Neural cell (in vitro differentiated cells): Measurements from ENCODE around the gene DNAH7. TPM values are rescaled to one million over a fixed set of nuclear protein-coding genes. Genes with fewer than 3 reads are reported as not detected.

ENCODE experiments used
- H2AFZ ChIP-seq: fragments of 200-600, 300-800 bp; sonication (generic), shearing (Covaris generic); 2 replicates; pipeline ENCODE4 v1.6.0; 2014; ENCODE audit warnings: low read depth, mild to moderate bottlenecking, antibody characterized with exemption, low read length, moderate library complexity
- H3F3A ChIP-seq: fragments of 200-600 bp; shearing (Covaris generic); 2 replicates; pipeline ENCODE4 v1.6.1; 2016; ENCODE audit warnings: mild to moderate bottlenecking, moderate library complexity, mixed read lengths, antibody characterized with exemption, low read length; ENCODE audit not compliant: insufficient read depth, poor library complexity, severe bottlenecking
- H3K27ac ChIP-seq: fragments of 200-600, 300-800 bp; sonication (generic), shearing (Covaris generic); 2 replicates; pipeline ENCODE4 v1.5.1; 2014; ENCODE audit warnings: mild to moderate bottlenecking, low read length, moderate library complexity
- H3K27me3 ChIP-seq: fragments of 300-800, 200-600 bp; sonication (generic), shearing (Covaris generic); 2 replicates; pipeline ENCODE4 v1.6.0; 2014; ENCODE audit warnings: mild to moderate bottlenecking, low read depth, low read length, moderate library complexity; ENCODE audit not compliant: insufficient read depth
- H3K36me3 ChIP-seq: fragments of 300-800, 200-600 bp; sonication (generic), shearing (Covaris generic); 2 replicates; pipeline ENCODE4 v1.5.1; 2014; ENCODE audit warnings: mild to moderate bottlenecking, antibody characterized with exemption, low read length, moderate library complexity; ENCODE audit not compliant: insufficient read depth
- H3K4me2 ChIP-seq: fragments of 300-800, 200-600 bp; sonication (generic), shearing (Covaris generic); 2 replicates; pipeline ENCODE4 v1.6.0; 2014; ENCODE audit warnings: mild to moderate bottlenecking, low read length
- H3K4me3 ChIP-seq: fragments of 300-800, 200-600 bp; sonication (generic), shearing (Covaris generic); 2 replicates; pipeline ENCODE4 v1.5.1; 2014; ENCODE audit warnings: mild to moderate bottlenecking, low read length, moderate library complexity
- H3K79me2 ChIP-seq: fragments of 200-600 bp; shearing (Covaris generic); replicated peaks from 2 replicates; pipeline ENCODE4 v1.6.0; 2014; ENCODE audit warnings: mild to moderate bottlenecking, low read length, moderate library complexity; ENCODE audit not compliant: insufficient read depth
- H3K9ac ChIP-seq: fragments of 300-800, 200-600 bp; sonication (generic), shearing (Covaris generic); 2 replicates; pipeline ENCODE4 v1.6.1; 2016; ENCODE audit warnings: mild to moderate bottlenecking, low read length, mixed read lengths
- H3K9me2 ChIP-seq: fragments of 200-600 bp; shearing (Covaris generic); 2 replicates; pipeline ENCODE4 v1.6.1; 2016; ENCODE audit warnings: mild to moderate bottlenecking, low read length, mixed read lengths; ENCODE audit not compliant: insufficient read depth
- H3K9me3 ChIP-seq: fragments of 200-600, 300-800 bp; sonication (generic), shearing (Covaris generic); 2 replicates; pipeline ENCODE4 v1.6.1; 2016; ENCODE audit warnings: mild to moderate bottlenecking, mixed run types, low read length, moderate library complexity, mixed read lengths
- H4K20me1 ChIP-seq: fragments of 200-600 bp; shearing (Covaris generic); 2 replicates; pipeline ENCODE4 v1.6.1; 2016; ENCODE audit warnings: mild to moderate bottlenecking, mixed run types; ENCODE audit not compliant: insufficient read depth
- EP300 ChIP-seq: fragments of 450-650 bp; conservative IDR thresholded peaks from 2 replicates; pipeline ENCODE4 v1.6.1; 2014; ENCODE audit warnings: antibody characterized with exemption, mild to moderate bottlenecking, moderate library complexity; ENCODE audit not compliant: poor library complexity, severe bottlenecking
- EZH2 ChIP-seq: fragments of 200-600, 300-800 bp; shearing (Covaris generic), sonication (generic); IDR thresholded peaks from 2 replicates; pipeline ENCODE4 v1.6.1; 2014; ENCODE audit warnings: antibody characterized with exemption, low read length, borderline replicate concordance, mild to moderate bottlenecking; ENCODE audit not compliant: insufficient read depth, poor library complexity, severe bottlenecking
- MXI1 ChIP-seq: fragments of 450-650 bp; conservative IDR thresholded peaks from 2 replicates; pipeline ENCODE4 v1.6.1; 2014; ENCODE audit warnings: antibody characterized with exemption, mild to moderate bottlenecking; ENCODE audit not compliant: poor library complexity, severe bottlenecking
- POLR2AphosphoS5 ChIP-seq: IDR thresholded peaks from 2 replicates; pipeline ENCODE4 v1.6.1; 2012
- RAD21 ChIP-seq: fragments of 450-650 bp; conservative IDR thresholded peaks from 2 replicates; pipeline ENCODE4 v1.6.1; 2014; ENCODE audit warnings: antibody characterized with exemption, mild to moderate bottlenecking, moderate library complexity
- REST ChIP-seq: IDR thresholded peaks from 2 replicates; pipeline ENCODE4 v1.6.1; 2012; ENCODE audit warnings: borderline replicate concordance
- SMC3 ChIP-seq: fragments of 450-650 bp; conservative IDR thresholded peaks from 2 replicates; pipeline ENCODE4 v1.6.1; 2014; ENCODE audit warnings: antibody characterized with exemption, mild to moderate bottlenecking, moderate library complexity; ENCODE audit not compliant: poor library complexity
- TAF1 ChIP-seq: IDR thresholded peaks from 2 replicates; pipeline ENCODE4 v1.6.1; 2012; ENCODE audit warnings: low read depth
- polyA plus RNA-seq: library from polyadenylated mRNA; depleted of rRNA; stranded (reverse); fragments of >200 nt; gene quantifications from 2 replicates; pipeline ENCODE4 v1.2.3, GENCODE V29; 2014
- TF ChIP-seq, protein P1 (sequence below): fragments of 450-650 bp; IDR thresholded peaks from 2 replicates; pipeline ENCODE4 v1.5.1; 2014; ENCODE audit warnings: antibody characterized with exemption, mild to moderate bottlenecking, moderate library complexity; ENCODE audit not compliant: poor library complexity, severe bottlenecking

The DNAH7 gene
- polyA plus RNA-seq, 1 donor from 2014 or later, result 0.67 TPM

- TF ChIP-seq REST, result no peak
- TF ChIP-seq EZH2, result no peak
- no peak for TF ChIP-seq MXI1
- TF ChIP-seq SMC3, result no peak
- TF ChIP-seq POLR2AphosphoS5, result no peak
- TF ChIP-seq, protein P1, sequence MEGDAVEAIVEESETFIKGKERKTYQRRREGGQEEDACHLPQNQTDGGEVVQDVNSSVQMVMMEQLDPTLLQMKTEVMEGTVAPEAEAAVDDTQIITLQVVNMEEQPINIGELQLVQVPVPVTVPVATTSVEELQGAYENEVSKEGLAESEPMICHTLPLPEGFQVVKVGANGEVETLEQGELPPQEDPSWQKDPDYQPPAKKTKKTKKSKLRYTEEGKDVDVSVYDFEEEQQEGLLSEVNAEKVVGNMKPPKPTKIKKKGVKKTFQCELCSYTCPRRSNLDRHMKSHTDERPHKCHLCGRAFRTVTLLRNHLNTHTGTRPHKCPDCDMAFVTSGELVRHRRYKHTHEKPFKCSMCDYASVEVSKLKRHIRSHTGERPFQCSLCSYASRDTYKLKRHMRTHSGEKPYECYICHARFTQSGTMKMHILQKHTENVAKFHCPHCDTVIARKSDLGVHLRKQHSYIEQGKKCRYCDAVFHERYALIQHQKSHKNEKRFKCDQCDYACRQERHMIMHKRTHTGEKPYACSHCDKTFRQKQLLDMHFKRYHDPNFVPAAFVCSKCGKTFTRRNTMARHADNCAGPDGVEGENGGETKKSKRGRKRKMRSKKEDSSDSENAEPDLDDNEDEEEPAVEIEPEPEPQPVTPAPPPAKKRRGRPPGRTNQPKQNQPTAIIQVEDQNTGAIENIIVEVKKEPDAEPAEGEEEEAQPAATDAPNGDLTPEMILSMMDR, result no peak
- Histone ChIP-seq H3K9ac (no peak overlapping the region), H3K36me3 (no peaks in the 10 kb centered on the region), H3K27ac (no peak overlapping the region), H3K9me2 (no peaks in the 10 kb centered on the region), H3F3A (no peaks in the 10 kb centered on the region), H3K9me3 (no peaks in the 10 kb centered on the region), H2AFZ (no peak overlapping the region), H3K4me2 (no peak overlapping the region), H3K27me3 (no peaks in the 10 kb centered on the region), H3K79me2 (no peaks in the 10 kb centered on the region), H4K20me1 (no peaks in the 10 kb centered on the region), H3K4me3 (no peak overlapping the region)
These were observed 4.9 kb upstream of the DNAH7 start for GRCh38 chr2:196073521-196073920.

GRCh38 chr2:196067088-196067382, 1.6 kb downstream of the DNAH7 start:
- Histone ChIP-seq H3K27me3 (no peaks in the 10 kb centered on the region), H3K27ac (no peak overlapping the region), H3K36me3 (no peaks in the 10 kb centered on the region), H3K9me2 (no peaks in the 10 kb centered on the region), H3K4me3 (no peak overlapping the region), H3F3A (no peaks in the 10 kb centered on the region), H3K9ac (no peak overlapping the region), H3K9me3 (no peaks in the 10 kb centered on the region), H4K20me1 (no peaks in the 10 kb centered on the region), H2AFZ (no peak overlapping the region), H3K4me2 (no peak overlapping the region), H3K79me2 (no peaks in the 10 kb centered on the region)
- TF ChIP-seq POLR2AphosphoS5, result no peak
- TF ChIP-seq REST, result no peak
- no peak for TF ChIP-seq EP300
- TF ChIP-seq, protein P1, result no peak
- no peak for TF ChIP-seq TAF1
- TF ChIP-seq RAD21, result no peak
- TF ChIP-seq MXI1, result no peak
- TF ChIP-seq SMC3, result no peak
- no peak for TF ChIP-seq EZH2
